Endothelial cell (in vitro differentiated cells): ENCODE measurements around the gene UCK1. TPM values are rescaled to one million over a fixed set of nuclear protein-coding genes. Genes with fewer than 3 reads are reported as not detected.
A peak's percentile ranks its signal among the peaks of the same experiment; 100 is the strongest.

Experiments
- DNase-seq: peaks from one replicate; pipeline ENCODE4 v3.0.0; 2021; ENCODE audit warnings: low spot score
- H3K27ac Mint-ChIP-seq: one replicate; pipeline ENCODE4 v1.8.0; 2021; ENCODE audit warnings: mixed read lengths, inconsistent platforms; ENCODE audit not compliant: unreplicated experiment
- H3K27me3 Mint-ChIP-seq: one replicate; pipeline ENCODE4 v1.8.0; 2021; ENCODE audit warnings: mild to moderate bottlenecking, moderate library complexity, mixed read lengths, inconsistent platforms; ENCODE audit not compliant: unreplicated experiment
- H3K36me3 Mint-ChIP-seq: one replicate; pipeline ENCODE4 v1.8.0; 2021; ENCODE audit warnings: mild to moderate bottlenecking, low read depth, mixed read lengths, inconsistent platforms; ENCODE audit not compliant: unreplicated experiment
- H3K4me1 Mint-ChIP-seq: one replicate; pipeline ENCODE4 v1.8.0; 2021; ENCODE audit warnings: mild to moderate bottlenecking, mixed read lengths, inconsistent platforms; ENCODE audit not compliant: unreplicated experiment
- H3K4me3 Mint-ChIP-seq: one replicate; pipeline ENCODE4 v1.8.0; 2021; ENCODE audit warnings: mild to moderate bottlenecking, mixed read lengths, inconsistent platforms; ENCODE audit not compliant: unreplicated experiment
- H3K9me3 Mint-ChIP-seq: one replicate; pipeline ENCODE4 v1.8.0; 2021; ENCODE audit warnings: mixed read lengths, inconsistent platforms; ENCODE audit not compliant: unreplicated experiment
- CTCF ChIP-seq: fragments of 200-600 bp; sonication (generic); IDR thresholded peaks from one replicate; pipeline ENCODE4 v1.5.0; 2021; ENCODE audit warnings: antibody characterized with exemption; ENCODE audit not compliant: unreplicated experiment
- total RNA-seq: library from RNA; stranded (reverse); fragmentation: NEBNext Ultra II Directional; extraction: Animal tissue kit (Norgen Biotek cat#: 25700); gene quantifications from one replicate; pipeline ENCODE4 v1.2.1, GENCODE V29; 2021; ENCODE audit not compliant: unreplicated experiment

UCK1 gene
- total RNA-seq, 1 donor from 2014 or later = 23.0 TPM

- H3K36me3 Mint-ChIP-seq = peaks cover 55% of the 10 kb centered on the region
- no peak overlapping the region for H3K27ac Mint-ChIP-seq
- H3K9me3 Mint-ChIP-seq = no peaks in the 10 kb centered on the region
- H3K4me1 Mint-ChIP-seq = no peaks in the 10 kb centered on the region
- no peak for TF ChIP-seq CTCF
- DNase-seq = no peak
- peak overlapping the region; percentile 4 for H3K4me3 Mint-ChIP-seq
- peaks cover 10% of the 10 kb centered on the region for H3K27me3 Mint-ChIP-seq
These were observed 8.0 kb downstream of the UCK1 start for GRCh38 chr9:131523086-131523388.

- Mint-ChIP-seq H3K36me3 (peaks cover 59% of the 10 kb centered on the region), H3K27me3 (peaks cover 13% of the 10 kb centered on the region), H3K9me3 (no peaks in the 10 kb centered on the region), H3K27ac (no peak overlapping the region), H3K4me3 (peak overlapping the region; percentile 4), H3K4me1 (no peaks in the 10 kb centered on the region)
- DNase-seq = no peak
- no peak for TF ChIP-seq CTCF
These were observed 8.6 kb downstream of the UCK1 start for GRCh38 chr9:131522257-131523085.

GRCh38 chr9:131521822-131522221 lies 9.2 kb downstream of the UCK1 start:
- no peak for TF ChIP-seq CTCF
- H3K27ac Mint-ChIP-seq = no peak overlapping the region
- DNase-seq = no peak
- peaks cover 15% of the 10 kb centered on the region for H3K27me3 Mint-ChIP-seq
- H3K4me1 Mint-ChIP-seq = no peaks in the 10 kb centered on the region
- H3K36me3 Mint-ChIP-seq = peaks cover 60% of the 10 kb centered on the region
- no peak overlapping the region for H3K4me3 Mint-ChIP-seq
- H3K9me3 Mint-ChIP-seq = no peaks in the 10 kb centered on the region

- H3K4me3 Mint-ChIP-seq = no peak overlapping the region
- peaks cover 15% of the 10 kb centered on the region for H3K27me3 Mint-ChIP-seq
- H3K4me1 Mint-ChIP-seq = no peaks in the 10 kb centered on the region
- DNase-seq = no peak
- H3K27ac Mint-ChIP-seq = no peak overlapping the region
- H3K9me3 Mint-ChIP-seq = no peaks in the 10 kb centered on the region
- no peak for TF ChIP-seq CTCF
- peaks cover 55% of the 10 kb centered on the region for H3K36me3 Mint-ChIP-seq
These were observed 9.9 kb downstream of the UCK1 start for GRCh38 chr9:131521203-131521602.

GRCh38 chr9:131520503-131520902 lies 10.6 kb downstream of the UCK1 start:
- Mint-ChIP-seq H3K27me3 (peaks cover 15% of the 10 kb centered on the region), H3K9me3 (no peaks in the 10 kb centered on the region), H3K4me3 (peak overlapping the region; percentile 59), H3K4me1 (no peaks in the 10 kb centered on the region), H3K36me3 (peaks cover 48% of the 10 kb centered on the region), H3K27ac (no peak overlapping the region)
- no peak for TF ChIP-seq CTCF
- DNase-seq = no peak
